SKM-1 (cell line): ENCODE measurements around the gene DNLZ.

Source experiments
- DNase-seq: peaks from one replicate; lab custom pipeline; 2025; ENCODE audit not compliant: unreplicated experiment; lab: John Stamatoyannopoulos, UW

Gene DNLZ

DNA sequence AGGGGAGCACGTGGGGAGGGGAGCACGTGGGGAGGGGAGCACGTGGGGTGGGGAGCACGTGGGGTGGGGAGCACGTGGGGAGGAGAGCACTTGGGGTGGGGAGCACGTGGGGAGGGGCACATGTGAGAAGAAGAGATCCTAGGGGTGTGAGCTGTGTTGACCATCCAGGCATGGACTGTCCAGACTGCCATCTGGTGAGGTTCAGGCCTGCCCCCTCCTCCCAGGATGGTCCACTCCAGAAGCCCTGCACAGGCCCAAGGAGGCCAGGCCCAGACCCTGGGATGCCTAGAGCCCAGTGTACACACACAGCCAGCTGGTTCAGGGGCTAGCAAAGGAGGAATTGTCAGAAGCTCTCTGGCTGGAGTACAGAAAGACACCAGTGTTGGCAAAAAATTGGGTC lies 34.1 kb upstream of the DNLZ start:
- no peak for DNase-seq

DNA sequence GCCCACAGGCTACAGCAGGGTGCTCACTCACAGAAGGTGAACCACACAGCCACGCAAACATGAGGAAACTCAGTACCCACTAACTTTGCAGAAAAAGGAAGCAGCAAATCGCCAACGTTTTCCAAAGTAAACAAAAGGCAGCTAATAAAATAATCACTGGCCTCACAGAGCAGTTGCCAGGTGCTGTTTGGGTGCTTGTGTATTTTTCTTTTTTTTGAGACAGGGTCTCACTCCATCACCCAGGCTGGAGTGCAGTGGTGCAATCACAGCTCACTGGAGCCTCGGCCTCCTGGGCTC lies 32.6 kb upstream of the DNLZ start:
- DNase-seq = no peak

DNA sequence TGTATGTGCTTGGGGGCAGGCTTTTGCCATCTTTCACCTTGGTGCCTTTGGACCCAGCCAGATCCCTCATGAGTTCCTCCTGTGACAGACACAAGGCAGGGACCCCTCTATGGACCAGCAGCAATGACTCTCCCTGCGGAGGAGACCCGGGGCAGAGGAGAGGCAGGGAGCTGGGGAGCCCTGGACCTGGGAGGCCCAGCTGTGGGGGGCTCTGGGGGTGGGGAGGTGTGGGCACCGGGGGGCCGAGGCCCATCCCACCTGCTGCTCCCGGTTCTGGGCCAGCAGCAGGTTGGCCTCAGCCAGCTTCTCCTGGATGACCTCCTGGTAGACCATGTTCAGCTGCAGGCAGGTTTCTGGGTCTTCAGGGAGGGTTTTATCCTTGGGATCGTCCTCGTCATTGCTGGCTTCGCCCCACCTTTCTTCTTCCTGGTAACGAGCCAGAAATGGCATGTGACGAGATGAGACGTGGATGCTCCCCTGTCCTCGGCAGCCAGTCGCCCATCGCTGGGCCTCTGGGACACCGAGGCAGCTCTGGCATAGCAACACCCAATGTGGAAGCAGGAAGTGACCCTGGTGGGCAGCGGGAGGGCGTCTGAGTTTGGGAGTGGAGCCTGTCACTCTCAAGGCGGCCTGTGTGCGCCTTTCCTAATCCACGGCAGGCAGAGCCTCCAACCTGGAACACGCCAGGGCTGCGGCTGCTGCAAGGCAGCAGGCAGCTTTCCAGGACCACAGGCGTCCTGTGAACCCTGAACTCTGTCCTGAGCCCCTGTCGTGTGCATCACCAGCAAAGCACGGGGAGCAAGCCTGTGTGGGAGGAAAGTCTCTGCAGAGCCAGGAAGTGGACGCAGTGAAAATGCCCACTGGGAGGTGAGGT lies 32.0 kb upstream of the DNLZ start:
- DNase-seq = no peak

DNA sequence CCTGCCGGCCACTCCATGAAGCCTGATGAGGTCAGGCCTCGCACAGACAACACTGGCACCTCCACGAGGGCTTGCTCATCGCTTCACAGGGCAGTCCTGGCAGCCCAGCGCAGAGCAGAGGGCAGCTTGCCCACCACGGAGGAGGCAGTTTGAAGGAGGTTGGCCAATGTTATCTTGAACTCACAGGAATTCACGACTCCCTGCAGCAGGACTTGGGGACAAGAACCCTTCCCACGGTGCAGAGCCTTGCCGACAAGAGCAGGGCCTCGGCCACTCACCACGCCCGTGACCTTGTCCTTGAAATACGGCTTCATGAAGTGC lies 31.4 kb upstream of the DNLZ start:
- no peak for DNase-seq

DNA sequence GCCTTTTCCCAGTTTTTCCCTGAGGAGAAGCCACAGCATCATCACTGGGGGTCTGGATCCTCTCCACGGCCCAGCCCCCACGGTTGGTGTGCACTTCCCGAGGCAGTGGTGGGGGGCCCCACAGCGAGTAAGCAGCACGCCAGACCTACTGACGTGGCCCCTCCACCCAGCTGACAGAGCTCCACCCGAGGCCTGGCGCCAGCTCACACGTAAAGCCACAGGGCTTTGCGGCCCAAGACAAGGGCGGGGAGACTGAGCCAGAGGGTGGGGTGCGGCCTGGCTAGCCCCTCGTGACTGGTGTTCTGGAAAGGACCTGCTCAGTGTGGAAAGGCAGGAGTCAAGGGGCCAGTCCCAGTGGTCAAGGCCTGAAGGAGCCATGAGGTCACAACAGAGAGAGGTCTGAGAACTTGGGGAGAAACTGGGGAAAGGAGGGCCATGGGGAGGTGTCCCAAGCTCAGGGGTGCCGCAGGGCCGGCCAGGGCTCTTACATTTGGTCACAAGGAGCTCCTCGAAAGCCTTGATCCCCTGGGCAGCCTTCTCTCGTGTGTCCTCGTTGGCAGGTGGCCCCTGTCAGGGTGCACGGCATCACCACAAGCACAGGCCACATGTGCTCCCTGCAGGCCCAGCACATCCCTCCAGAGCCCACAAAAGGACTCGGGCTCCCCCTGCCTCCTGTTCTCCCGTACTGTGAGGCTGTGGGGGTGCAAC lies 30.9 kb upstream of the DNLZ start:
- no peak for DNase-seq

DNA sequence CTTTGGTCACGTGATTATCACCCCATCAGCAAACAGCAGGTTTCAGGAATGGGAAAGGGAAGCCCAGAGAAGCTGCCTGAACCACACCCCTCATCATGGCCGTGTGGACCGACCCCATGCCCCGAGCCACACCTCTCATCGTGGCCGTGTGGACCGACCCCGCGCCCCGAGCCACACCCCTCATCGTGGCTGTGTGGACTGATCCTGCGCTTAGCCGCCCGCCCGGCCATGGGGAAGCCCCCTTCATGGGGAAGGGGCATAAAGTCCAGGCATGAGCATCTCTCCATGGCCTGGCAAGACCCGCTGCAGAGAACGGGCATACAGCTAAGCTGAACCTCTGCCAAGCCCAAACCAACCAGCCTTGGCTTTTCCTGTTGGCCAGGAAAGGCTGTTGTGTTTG lies 30.0 kb upstream of the DNLZ start:
- no peak for DNase-seq

DNA sequence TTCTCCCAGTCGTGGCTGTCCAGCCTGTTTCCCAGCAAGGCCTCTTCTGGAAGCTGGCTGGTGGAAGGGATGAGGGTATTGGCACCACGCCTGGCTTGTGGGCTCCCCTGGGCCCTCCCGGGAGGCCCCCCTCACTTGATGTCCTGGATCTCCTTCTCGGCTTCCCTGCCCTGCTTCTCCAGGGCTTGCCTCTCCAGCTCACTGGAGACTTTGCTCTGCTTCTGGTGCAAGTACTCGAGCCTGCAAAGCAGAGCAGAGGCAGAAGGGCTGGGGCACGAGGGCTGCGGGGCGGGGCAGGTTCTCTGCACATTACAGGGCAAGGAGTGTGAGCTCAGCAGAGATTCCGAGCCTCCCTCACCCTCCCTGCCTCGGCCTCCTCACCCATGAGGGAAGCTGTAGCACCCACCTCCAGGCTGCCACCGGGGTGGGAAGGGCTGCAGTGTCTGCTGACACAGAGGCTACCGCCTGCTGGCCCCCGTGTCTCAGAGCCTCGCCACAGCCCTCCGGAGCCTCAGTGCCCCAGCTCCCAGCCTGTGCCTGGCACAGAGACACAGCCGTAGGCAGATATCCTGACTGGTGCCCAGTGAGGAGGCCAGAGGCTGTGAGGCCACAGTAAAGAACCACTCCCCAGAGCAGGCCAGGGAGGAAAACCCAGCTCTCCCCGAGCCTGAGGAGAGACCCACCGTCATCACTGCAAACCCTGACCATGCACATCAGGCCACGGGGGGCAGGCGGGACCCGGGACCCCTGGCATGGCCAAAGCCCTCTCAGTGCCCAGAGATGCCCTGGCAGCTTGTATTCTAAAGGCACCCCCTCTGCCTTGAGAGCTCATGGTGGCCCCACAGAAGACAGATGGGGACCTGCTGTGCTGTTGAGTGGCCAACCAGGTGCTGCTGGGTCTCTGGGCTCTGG lies 29.2 kb upstream of the DNLZ start:
- DNase-seq = no peak

DNA sequence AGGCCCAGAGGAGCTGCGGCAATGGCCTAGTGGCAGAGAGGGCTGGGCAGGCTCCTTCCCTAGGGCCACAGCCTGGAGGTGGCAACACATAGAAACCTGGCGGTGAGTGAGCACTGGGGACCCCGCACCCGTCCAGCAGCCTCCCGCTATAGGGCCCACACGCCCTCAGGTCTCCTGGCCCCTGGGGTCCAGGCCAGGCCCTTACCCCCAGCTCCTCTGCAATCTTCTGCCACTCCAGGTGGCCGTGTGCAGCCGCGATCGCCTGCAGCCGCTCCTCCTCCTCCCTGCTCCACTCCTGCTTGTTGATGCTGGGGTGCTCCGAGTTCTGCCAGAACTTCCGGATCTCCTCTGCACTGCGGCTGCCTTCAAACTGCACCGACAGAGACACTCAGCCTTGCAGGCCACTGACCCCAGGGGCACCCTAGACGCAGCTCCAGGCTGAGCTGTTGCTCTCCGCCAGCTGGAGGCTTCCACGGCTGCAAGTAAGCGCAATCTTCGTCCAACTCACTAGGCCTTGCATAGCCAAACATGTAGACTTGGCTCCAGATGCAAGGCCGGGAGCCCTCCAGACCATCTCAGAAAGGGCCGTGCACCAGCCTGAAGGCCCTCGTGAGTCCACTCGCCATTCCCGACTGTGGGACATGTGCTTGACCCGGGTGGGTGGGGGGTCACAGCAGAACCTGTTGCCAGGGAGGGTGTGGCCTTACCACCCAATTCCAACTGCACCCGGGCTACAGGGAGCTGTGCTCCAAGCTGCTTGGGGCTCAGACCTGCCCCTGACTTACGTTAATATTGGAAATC lies 28.4 kb upstream of the DNLZ start:
- DNase-seq = no peak

DNA sequence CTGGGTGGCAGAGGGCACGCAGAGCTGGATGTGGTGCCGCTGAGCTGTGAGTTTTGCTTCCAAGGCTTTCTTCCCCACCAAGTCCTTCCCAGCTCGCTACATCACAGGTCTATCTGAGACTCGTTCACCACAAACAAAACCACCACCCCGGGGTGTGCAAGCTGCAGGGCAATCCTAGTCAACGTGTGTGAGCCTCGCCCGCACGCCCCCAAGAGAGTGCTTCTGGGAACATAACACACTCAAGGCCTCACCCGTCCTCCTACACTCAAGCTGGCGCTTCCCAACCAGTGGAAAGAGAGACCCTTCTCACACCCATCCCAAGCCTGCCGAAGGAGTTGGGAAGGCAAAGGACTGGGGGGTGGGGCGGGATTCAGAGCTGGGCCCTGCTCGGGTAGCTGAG lies 25.9 kb upstream of the DNLZ start:
- DNase-seq = no peak

DNA sequence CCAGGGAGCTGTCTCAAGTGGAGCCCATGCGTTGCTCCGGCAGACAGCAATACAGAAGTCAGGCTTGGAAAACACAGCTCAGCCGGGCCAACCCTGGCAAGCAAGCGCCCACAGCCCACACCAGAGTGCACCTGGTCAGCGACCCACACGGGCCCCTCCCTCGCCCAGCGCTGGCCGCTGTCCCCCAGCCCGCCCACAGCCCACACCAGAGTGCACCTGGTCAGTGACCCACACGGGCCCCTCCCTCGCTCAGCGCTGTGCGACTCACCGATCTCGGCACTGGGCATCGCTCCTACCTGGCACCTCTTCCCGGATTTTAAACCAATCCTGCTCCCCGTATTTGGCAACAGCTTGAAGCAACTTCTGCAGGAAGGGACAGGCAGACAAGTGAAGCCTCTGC lies 23.7 kb upstream of the DNLZ start:
- no peak for DNase-seq

DNA sequence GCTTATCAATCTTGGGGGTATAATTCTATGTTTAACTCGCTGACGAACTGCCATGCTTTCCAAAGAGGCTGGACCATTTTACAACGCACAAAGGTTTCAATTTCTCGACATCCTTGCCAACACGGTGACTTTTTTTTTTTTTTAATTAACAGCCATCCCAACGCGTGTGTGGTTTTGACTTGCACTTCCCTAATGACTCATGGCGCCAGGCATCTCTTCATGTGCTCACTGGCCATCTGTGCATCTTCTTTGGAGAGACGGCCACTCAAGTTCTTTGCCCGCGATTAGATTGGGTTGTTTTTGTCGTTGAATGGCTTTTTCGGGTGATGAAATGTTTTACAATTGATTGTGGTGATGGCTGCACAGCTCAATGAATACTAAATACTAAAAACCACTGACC lies 22.5 kb upstream of the DNLZ start:
- no peak for DNase-seq

DNA sequence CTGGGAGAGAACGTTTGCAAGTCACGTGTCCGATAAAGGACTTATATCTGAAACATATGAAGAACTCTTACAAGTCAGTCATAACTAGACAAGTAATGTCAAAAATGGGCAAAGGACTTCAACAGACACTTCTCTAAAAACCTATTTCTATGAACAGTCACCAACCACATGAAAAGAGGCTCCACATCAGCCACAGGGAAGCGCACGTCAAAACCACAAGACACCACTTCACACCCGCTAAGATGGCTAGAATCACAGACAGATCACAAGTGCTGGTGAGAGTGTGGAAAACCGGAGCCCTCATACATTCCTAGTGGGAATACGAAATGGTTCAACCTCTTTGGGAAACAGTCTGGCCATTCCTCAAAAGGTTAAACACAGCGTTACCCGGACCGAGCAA lies 21.5 kb upstream of the DNLZ start:
- DNase-seq = no peak

DNA sequence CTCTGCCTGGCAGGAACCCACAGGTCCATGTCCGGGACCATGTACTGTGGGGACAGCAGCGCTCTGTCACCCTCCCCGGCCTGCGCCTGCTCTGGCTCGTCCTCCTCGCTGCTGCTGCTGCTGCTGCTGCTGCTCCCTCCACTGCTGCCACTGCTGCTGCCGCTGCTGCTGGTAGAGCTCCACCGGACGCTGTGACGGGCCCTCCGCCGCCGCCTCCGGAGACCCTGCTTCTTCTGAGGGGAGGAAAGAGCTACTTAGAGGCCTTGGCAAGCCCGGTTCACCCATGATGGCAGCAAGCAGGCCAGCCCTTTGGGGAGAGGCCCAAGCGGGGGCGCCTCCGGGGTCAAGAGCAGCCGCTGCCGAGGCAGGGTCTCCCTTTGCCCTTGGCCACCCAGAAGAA lies 19.9 kb upstream of the DNLZ start:
- no peak for DNase-seq

DNA sequence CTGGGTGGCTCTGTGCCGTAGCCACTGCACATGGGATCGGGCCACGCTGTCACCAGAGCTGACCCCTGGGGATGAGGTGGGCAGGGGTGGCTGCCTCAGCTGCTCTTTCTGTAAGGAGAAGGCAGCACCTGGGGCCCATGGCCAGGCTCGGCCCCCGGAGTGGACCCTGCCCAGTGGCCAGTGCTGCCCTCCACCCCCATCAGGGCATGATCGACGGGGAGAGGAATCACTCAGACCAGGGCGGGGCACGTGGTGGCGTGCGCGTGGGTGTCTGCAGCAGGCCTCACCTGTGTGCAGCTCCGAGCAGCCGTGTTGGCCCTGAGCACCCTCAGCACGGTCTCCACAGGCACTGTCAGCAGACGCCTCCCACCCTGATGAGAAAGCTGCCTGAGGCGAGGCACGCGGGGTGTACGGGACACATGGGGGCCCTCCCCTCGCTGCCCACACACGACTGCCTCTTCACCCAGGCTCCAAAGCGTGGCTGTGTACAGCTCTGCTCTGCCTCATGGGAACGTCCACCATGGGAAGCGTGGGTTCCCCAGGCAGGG lies 18.5 kb upstream of the DNLZ start:
- DNase-seq = no peak

DNA sequence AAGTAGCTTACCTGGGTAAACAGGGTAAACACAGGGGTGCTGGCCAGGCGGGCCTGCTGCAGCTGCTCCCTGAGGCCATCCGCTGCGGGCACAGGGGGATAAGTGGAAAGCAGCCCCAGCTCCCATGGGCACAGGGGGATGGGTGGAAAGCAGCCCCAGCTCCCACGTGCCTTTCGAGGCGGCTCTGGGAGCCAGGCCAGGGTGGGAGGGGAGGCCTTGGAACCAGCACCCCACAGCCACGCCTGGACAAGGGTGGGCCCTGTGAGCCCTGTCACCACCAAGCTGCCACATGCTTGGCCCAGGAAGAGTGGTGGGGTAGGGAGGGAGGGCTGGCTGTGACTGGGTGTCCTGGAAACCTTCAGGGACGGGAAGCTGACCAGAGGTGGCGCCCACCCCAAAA lies 17.8 kb upstream of the DNLZ start:
- no peak for DNase-seq

DNA sequence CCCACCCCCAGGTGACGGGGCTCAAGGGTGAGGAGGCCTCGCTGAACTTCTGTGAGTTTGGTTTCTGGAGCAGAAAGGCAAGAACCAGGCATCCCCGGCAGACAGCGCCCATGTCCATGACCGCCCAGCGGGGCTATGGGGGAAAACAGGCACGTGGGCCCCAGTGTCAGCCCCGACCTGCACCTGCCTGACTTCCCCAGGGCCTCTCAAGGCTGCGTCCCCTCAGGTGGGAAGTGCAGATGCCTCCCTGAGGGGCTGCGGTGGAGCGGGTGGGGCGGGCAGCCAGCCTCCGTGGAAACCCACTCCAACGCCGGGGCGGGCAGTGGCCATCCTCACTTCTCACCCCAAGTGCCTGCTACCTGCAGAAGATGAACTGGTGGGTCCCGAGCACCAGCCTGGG lies 16.8 kb upstream of the DNLZ start:
- DNase-seq = no peak

DNA sequence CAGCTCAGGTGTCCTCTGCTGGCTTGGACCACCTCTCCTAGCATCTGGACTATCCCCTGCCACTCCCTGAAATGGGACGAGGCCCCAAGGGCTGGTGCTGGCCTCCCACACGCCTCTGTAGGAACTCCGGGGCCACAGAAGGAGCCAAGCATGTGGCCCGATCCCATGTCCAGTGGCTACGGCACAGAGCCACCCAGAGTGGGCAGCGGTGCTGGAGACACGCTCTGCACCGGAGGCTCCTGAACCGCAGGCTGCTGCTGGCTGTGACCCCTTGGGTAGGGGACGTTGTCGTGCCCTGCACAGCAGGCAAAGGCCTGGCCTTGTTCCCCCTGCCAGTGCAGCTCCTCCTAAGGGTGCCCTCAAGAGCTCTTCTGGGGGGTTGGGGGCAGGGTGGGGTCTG lies 16.3 kb upstream of the DNLZ start:
- DNase-seq = no peak

DNA sequence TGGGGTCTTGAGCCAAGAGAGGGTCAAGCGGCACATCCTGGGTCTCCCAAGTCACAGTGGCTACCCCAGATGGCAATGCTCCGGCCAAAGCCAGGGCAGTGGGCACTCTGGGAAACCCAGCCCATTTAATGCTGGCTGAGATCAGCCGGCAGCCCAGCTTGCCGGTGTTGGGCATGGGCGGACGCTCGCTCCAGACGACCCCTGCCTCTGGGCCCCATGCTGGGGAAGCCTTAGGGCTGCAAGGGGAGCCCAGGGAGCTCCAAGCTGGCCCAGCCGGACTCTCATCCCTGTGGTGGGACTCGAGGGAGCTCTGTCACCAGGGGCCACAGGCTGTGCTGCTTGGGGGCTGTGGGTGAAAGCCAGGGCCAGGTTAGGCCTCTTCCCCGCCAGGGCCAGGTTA lies 15.9 kb upstream of the DNLZ start:
- DNase-seq = no peak

DNA sequence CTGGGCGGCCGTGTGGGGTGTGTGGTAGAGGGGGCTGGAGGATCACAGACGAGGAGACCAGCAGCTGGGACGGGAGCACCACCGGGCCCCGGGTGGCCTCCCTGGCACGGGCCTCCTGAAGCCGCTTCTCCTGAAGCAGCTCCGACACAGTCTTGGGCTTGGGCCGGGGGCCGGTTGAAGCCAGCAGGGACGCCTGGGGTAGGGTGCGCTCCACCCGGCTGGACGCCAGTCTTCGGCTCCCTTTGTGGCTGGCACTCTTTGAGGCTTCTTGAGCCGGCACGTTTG lies 15.4 kb upstream of the DNLZ start:
- no peak for DNase-seq

DNA sequence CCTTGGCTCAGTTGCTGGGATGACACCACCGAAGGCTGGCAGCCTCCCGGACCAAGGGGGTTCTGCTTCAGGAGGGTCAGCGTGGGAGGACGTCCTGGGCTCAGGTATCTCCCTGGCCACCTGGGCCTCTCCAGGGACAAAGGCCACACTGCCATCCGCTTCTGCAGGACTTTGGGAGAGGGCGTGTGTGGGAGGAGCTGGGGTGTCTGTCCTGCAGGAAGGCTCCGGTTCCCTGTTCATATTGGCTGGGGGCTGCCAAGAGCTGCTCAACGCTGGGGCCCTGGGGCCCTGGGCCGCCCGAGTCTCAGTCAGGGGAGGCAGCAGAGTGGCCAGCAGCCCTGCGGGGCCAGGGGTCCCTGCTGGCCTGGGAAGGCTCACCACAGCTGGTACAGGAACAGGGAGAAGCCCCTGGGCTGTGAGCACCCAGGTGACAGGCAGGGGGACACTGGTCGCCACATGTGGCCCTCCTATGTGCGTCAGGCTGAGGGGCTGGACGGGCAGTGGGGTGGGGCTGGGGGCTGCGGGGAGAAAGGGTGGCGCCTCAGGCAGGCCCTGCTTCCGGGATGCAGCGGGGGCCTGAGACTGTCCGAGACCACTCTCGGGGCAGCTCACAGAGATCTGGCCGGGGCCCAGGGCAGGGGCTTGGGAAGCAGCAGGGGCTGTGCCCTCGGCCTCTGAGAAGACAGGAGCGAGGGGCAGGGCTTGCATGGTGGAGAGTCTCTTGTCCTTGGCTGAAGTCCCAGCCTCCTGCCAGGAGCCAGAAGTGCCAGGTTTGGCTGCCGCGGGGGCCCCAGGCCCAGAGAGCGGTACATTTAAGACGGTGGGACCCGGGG lies 14.8 kb upstream of the DNLZ start:
- DNase-seq = no peak
